PFSK-1 (cell line): ENCODE measurements around the gene GIMAP2.

ENCODE experiments used
- POLR2AphosphoS5 ChIP-seq: IDR thresholded peaks from 2 replicates; pipeline ENCODE4 v1.6.1; 2012; ENCODE audit warnings: low read depth, mild to moderate bottlenecking, control low read depth, low read length, moderate library complexity
- REST ChIP-seq, 2 experiments: IDR thresholded peaks; 2 replicates each; pipeline versions ENCODE4 v1.6.1 to v1.8.0; 2011 to 2012; ENCODE audit warnings: low read depth in 2 of 2, low read length in 2 of 2, control low read depth in 1 of 2, inconsistent platforms in 1 of 2, mild to moderate bottlenecking in 1 of 2, moderate library complexity in 1 of 2; ENCODE audit not compliant: insufficient read depth in 1 of 2
- TAF1 ChIP-seq: IDR thresholded peaks from 2 replicates; pipeline ENCODE4 v1.6.1; 2012; ENCODE audit warnings: low read length, control low read depth, borderline replicate concordance; ENCODE audit not compliant: insufficient read depth

GRCh38 chr7:150641854-150642253 is 43.7 kb upstream of the GIMAP2 start:
- TF ChIP-seq REST (IDR thresholded peaks at IDR 0.05; ENCODE audit: insufficient read depth in 1 of 2, low read depth in 2 of 2, low read length in 2 of 2) (no peak), POLR2AphosphoS5 (no peak), TAF1 (no peak)
